HTERT RPE-1 (cell line): ENCODE measurements around the gene MPZ.
"Not testable (repeated sequence)": the region's sequence is repeated elsewhere in the genome, so short reads cannot be mapped to it uniquely, and the experiment has no call there.

ENCODE experiments used
- in situ Hi-C: fragments of 300-500 bp; cut with MboI; formaldehyde crosslinking; loops from 4 replicates; pipeline ENCODE4 v1.14.3; 2020; ENCODE audit warnings: low sequenced_read_pairs

MPZ gene

GRCh38 chr1:161255955-161256520 is 53.7 kb downstream of the MPZ start:
- in situ Hi-C loops = not testable (repeated sequence)

GRCh38 chr1:161255302-161255701 is 54.5 kb downstream of the MPZ start:
- in situ Hi-C loops = not testable (repeated sequence)
